Measurements from ENCODE around the gene GPR37L1.
"Not testable (repeated sequence)": the region's sequence is repeated elsewhere in the genome, so short reads cannot be mapped to it uniquely, and the experiment has no call there.

Gene GPR37L1

GRCh38 chr1:202135221-202135721 is 12.6 kb downstream of the GPR37L1 start:
- DNase-seq, result peak; percentile 51 to 56

- no peak for DNase-seq
These were observed 18.1 kb downstream of the GPR37L1 start for GRCh38 chr1:202140833-202141232.

- not testable (repeated sequence) for DNase-seq
These were observed 18.8 kb downstream of the GPR37L1 start for GRCh38 chr1:202141468-202141867.

GRCh38 chr1:202143011-202143767 is 20.5 kb downstream of the GPR37L1 start:
- no peak for DNase-seq

- DNase-seq, result no peak
These were observed 21.2 kb downstream of the GPR37L1 start for GRCh38 chr1:202143768-202144401.

- DNase-seq, result peak; percentile 55 to 59
These were observed 21.8 kb downstream of the GPR37L1 start, which contains the start of gene ARL8A for GRCh38 chr1:202144402-202145067. Gene ARL8A, minus strand, starts transcription at chr1:202144737. Its CDS starts 165 bp downstream, at chr1:202144572.

GRCh38 chr1:202145068-202145743 is 22.5 kb downstream of the GPR37L1 start:
- DNase-seq, result peak in 1 of 2 donors; percentile 22

GRCh38 chr1:202145744-202146140 is 23.0 kb downstream of the GPR37L1 start:
- DNase-seq, result not testable (repeated sequence)

GRCh38 chr1:202146279-202146678 is 23.6 kb downstream of the GPR37L1 start:
- no peak for DNase-seq

- no peak for DNase-seq
These were observed 24.3 kb downstream of the GPR37L1 start for GRCh38 chr1:202146993-202147392.

- no peak for DNase-seq
These were observed 25.7 kb downstream of the GPR37L1 start for GRCh38 chr1:202148391-202148790.

GRCh38 chr1:202149566-202149965 is 26.8 kb downstream of the GPR37L1 start:
- no peak for DNase-seq

- no peak for DNase-seq
These were observed 27.5 kb downstream of the GPR37L1 start for GRCh38 chr1:202150187-202150586.

- no peak for DNase-seq
These were observed 27.9 kb downstream of the GPR37L1 start for GRCh38 chr1:202150602-202151001.

- no peak for DNase-seq
These were observed 28.3 kb downstream of the GPR37L1 start for GRCh38 chr1:202151045-202151444.

GRCh38 chr1:202152399-202152798 is 29.7 kb downstream of the GPR37L1 start:
- no peak for DNase-seq

- DNase-seq, result no peak
These were observed 30.6 kb downstream of the GPR37L1 start for GRCh38 chr1:202153284-202153683.

- no peak for DNase-seq
These were observed 31.5 kb downstream of the GPR37L1 start for GRCh38 chr1:202154148-202154765.

- DNase-seq, result peak; percentile 50 to 62
These were observed 32.2 kb downstream of the GPR37L1 start for GRCh38 chr1:202154766-202155477.

GRCh38 chr1:202155478-202156021 is 32.8 kb downstream of the GPR37L1 start:
- no peak for DNase-seq

GRCh38 chr1:202156590-202156989 is 33.9 kb downstream of the GPR37L1 start:
- no peak for DNase-seq
